CMK (cell line): Measurements from ENCODE around the gene FAM3D.
"Not testable (repeated sequence)": the region's sequence is repeated elsewhere in the genome, so short reads cannot be mapped to it uniquely, and the experiment has no call there.

Source experiments
- DNase-seq: peaks from one replicate; pipeline ENCODE4 v3.0.0-alpha.2; 2010; ENCODE audit warnings: low read depth

Gene FAM3D, protein sequence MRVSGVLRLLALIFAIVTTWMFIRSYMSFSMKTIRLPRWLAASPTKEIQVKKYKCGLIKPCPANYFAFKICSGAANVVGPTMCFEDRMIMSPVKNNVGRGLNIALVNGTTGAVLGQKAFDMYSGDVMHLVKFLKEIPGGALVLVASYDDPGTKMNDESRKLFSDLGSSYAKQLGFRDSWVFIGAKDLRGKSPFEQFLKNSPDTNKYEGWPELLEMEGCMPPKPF

DNA sequence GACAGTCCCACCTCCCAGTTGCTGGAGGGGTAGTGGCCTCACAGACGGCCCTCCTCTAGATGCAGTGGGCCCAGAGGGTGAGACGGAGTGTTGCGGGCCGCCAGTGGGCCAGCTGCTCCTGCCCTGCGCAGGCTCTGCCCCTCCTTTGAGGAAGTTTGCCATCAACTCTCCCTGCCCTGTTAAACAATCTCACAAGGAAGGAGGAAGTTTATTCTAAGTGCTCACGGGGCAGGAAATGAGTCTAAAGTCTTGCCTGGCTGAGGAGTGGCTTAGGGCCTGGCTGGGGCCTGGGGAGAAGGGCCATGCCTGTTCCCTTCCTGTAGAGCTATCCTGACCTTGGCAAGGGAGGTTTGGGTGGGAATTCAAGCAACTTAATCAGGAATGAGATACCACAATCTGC lies at the start of gene FAM3D:
Gene FAM3D, minus strand, starts transcription at position 92 of the 400 bp plus-strand sequence. CDS start 11,211 bp downstream, outside the sequence.
- DNase-seq, result no peak

DNA sequence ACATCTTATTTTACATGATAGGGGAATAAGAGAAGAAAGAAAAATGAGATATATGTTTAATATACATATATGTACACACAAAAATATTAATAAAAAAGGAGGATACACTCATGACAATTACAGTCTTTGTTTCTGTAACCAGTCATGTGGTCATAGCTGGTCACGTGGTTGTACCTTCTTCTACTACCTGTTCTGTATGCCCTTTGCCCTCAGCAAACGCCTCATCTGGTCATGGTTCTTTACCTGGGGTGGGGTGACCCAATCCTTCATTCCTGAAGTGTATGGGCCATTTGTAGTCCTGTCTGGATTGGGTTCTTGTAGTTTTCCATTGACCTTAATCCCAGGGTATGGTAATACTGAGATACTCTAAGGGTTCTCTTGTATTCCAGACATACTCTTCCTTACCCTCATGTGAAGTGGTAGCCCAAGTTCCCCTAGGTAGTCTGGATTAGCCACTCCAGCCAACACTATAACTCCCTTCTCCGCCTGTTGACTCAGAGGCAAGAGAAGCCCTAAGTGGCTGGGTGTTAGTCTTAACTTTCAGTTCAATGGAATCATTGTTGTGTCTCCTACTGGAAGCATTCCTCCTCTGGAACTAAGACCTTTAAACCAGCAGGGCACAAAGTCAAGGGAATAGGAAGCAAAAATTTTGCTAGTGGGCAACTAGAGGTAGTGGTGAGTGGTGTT lies 47.3 kb upstream of the FAM3D start:
- DNase-seq, result no peak

DNA sequence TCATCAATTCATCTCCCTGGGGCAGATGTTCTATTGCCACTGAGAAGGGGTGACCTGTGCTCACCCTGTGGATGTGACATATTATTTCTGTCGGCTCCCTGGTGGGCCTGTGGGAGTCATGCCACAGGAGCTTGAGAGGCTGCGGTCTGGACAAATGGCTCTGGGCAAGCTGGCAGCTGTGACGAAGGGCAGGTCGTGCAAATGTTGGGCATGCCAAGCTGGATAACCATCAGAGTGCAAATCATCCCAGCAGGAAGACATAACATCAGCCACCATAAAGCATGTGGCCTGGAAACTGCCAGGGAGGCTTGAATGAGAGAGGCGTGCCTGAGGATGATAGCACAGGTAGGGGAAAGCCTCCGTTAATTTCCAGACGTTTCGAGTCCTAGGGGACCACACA lies 45.3 kb upstream of the FAM3D start:
- no peak for DNase-seq

DNA sequence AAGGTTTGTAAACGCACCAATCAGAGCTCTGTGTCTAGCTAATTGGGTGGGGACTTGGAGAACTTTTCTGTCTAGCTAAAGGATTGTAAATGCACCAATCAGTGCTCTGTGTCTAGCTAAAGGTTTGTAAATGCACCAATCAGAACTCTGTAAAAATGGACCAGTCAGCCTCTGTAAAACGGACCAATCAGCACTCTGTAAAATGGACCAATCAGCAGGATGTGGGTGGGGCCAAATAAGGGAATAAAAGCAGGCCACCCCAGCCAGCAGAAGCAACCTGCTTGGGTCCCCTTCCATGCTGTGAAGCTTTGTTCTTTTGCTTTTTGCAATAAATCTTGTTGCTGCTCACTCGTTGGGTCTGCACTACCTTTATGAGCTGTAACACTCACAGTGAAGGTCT lies 42.4 kb upstream of the FAM3D start:
- DNase-seq, result not testable (repeated sequence)

DNA sequence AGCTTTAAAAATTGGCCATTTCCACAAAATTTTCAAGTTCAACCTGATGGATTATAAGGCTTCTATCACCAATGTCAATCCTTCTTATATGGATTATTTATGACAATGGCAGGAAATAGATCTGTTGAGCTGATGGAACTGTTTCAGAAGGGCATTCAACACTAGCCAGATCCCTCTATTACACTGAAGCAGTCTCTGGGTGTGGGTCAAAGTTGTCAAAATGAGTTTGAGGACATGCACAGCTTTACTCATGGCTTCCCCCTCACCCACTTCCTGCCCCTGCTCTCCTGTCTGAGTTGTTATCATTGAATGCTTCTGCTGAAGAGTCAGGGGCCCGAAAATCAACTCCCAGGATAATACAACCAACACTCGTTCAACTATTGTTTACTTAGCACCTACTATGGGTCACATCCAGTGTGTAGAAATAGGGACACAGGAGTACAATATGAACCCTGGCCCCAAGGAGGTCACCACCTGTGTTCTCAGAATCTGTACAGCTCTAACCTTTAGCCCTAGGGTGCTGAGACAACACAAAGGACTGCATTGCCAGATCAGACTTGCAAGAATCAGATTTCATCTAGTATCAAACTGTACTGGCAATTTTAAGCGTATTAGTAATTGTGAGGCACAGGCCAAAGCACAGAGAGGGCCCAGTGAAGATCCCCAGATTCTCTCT lies 41.7 kb upstream of the FAM3D start:
- no peak for DNase-seq

DNA sequence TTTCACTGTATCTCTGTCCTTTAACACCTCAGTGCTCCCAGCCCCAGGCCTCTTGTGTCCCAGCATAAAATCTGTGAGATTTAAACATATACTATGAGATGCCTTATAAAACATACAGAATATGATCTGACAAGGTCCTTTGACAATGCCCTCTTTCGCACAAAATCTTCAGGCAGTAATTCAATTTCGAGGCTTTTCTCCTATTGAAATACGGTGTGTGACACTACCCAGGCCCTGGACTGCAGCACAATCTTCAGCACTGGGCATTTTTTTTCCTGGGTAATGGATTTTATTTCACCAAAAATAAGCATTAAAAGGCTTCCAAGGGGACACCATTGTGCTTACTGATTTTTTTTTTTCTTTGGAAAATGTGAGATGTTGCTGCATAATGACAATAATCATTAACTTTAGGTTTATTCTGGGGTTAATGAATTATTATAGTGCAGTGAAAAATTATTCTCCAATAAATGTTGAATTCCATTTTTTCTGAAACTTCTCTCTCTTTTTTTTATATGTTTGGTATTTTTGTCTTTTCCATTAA lies 40.9 kb upstream of the FAM3D start:
- no peak for DNase-seq

DNA sequence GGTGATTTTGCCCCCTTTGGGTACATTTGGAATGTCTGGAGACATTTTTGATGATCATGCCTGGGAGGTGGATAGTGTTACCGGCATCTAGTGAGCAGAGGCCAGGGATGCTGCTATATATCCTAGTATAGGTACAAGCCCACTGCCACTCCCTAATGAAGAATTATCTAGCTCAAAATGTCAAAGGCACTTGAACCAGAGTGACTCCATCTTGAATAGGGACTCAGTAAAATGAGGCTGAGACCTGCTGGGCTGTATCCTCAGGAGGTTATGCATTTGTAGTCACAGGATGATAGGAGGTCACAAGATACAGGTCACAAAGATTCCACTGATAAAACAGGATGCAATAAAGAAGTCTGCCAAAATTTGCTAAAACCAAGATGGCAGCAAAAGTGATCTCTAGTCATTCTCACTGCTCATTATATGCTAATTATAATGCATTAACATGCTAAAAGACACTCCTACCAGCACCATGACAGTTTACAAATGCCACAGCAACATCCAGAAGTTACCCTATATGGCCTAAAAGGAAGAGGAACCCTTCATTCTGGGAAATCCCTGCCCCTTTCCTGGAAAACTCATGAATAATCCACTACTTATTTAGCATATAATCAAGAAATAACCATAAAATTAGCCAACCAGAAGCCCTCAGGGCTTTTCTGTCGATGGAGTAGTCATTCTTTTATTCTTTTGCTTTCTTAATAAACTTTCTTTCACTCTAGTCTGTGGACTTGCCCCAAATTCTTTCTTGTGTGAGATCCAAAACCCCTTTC lies 40.0 kb upstream of the FAM3D start:
- DNase-seq, result no peak

DNA sequence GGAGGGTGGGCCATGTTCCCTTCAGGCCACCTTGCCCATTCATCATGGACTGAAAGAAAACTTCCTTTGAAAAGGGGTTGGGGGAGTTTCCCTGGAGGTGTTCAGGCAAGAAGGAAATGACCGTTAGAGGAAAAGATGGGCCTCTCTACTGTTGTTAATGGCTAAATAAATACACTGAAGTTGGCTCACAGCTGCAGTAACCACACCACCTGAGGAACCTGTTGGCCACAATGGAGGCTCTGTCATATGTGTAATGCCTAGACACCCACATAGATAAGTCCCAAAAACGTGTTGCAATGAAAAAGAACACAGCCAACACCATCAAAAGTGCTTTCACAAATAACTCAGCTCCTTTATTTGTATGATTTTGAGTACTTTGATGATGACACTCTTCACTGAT lies 38.2 kb upstream of the FAM3D start:
- DNase-seq, result no peak

DNA sequence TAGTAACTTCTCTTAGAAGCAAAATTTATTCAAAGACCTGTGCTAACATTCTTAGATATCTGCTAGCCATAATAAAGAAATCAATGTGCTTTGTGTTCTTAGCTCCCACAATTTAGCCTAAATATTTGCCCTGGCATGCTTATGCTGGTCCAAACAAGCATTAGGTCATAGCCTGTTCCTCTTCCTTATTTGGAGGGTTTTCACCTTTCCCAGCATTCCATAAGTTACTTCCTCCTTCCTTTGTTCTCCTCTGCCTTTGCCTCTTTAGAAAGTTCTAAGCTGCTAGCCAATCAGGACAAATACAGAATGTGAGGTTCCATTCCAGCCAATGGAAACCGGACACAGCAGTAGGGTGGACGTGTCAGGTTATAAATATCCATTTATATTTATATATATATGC lies 37.7 kb upstream of the FAM3D start:
- DNase-seq, result not testable (repeated sequence)

DNA sequence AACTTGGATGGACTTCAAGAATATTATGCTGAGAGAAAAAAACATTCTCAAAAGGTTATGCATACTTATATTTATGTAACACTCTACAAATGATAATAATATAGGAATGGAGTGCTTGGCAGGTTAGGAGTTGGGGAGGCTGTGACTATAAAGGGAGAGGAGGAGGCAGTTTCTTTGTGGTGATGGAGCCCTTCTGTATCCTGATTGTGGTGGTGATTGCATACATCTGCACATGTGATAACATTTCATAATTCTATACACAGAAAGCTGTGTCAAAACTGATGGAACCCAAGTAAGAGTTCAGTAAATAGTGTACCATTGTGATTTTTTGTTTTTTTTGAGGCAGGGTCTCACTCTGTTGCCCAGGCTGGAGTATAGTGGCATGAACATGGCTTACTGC lies 31.7 kb upstream of the FAM3D start:
- no peak for DNase-seq

DNA sequence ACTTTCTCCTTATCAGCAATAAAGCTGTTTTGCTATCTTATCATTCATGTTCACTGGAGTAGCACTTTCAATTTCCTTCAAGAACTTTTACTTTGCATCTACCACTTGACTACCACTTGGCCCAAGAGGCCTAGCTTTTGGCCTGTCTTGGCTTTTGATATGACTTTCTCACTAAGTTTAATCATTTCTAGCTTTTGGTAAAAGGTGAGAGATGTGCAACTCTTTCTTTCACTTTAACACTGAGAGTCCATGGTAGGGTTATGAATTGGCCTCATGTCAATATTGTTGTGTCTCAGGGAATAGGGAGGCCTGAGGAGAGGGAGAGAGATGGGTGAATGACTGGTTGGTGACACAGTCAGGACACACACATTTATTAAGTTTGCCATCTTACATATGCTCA lies 31.0 kb upstream of the FAM3D start:
- DNase-seq, result no peak

DNA sequence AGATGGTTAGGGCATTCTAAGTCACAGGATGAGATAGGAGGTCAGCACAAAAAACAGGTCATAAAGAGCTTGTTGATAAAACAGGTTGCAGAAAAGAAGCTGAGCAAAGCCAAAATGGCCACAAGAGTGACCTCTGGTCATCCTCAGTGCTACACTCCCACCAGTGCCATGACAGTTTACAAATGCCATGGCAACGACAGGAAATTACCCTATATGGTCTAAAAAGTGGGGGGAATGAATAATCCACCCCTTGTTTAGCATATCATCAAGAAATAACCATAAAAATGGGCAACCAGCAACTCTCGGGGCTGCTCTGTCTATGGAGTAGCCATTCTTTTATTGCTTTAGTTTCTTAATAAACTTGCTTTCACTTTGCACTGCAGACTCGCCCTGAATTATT lies 30.2 kb upstream of the FAM3D start:
- DNase-seq, result not testable (repeated sequence)

DNA sequence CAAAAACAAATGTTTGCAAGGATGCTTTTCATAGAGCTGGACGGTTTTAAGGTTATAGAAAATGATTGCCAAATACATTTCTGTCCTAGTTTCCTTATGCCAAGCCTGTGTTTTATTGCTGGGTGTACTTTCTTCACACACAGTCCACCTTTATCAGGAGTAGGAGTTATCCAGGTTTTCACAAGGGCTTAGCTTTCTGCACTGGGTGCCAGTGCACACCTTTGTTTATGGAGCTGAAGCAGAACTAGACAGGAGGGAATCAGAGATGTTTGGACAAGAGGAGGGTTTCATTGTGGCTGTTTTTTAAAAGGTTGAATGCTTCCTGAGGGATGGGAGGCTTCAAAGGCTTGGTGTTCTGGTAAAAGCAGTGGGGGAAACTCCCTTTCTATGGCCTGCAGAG lies 29.5 kb upstream of the FAM3D start:
- DNase-seq, result no peak

DNA sequence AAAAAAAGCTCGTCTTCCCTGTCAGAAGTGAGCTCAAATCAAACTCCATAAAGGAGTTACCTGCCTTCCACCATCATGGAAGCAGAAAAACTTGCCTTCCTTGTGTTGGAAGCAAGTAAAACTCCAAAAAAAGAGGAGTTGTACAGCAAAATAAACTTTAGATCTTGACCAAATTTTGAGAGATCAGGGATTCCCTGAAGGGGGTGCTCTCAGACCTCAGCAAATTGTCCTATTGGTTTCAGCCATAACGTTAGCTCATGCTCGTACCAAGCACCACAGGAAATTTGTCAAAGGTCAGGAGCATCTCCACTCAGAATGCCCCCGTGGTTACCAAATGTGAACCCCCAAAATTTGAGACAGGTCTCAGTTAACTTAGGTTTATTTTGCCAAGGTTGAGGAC lies 28.7 kb upstream of the FAM3D start:
- DNase-seq, result not testable (repeated sequence)

DNA sequence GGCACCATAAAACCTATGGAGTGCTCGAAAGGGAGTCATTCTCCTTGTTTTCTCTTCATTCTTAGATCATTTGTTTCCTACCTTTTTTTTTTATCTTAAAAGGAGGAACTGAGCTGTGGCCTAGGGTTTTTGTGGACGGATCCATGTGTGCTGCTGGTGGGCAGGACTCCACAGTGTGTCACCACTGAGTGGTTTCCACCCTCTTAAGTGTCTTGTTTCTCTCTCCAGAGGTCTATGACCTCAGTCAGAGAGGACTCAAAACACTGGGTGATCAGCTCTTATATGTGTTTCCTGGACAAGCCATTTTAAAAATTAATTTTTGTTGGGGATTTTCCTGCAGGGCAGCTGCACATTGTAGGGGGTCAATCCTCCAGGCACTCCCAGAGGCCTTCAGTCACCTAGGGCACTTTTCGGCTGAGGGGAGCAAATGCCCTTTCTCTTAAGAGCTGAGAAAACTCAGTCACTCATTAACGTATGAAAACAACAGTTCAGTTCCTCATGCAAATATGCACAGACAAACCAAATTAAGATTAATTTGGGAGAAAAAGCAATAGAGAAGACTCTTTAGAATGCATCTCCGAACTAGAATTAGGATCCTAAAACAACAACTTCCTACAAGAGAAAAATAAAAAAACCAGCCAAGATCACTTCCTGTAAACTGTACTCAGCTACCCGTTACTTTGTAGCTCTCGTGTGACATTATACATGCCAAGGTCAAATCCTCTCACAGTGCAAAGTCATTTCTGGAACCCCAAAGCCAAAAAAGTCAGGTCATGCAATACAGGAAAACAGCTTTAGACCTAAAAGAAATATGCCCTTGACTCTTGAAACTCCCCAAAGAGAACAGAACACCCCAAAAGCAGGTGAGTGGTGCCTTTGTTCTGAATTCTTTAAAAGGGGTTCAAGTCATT lies 27.6 kb upstream of the FAM3D start:
- no peak for DNase-seq

DNA sequence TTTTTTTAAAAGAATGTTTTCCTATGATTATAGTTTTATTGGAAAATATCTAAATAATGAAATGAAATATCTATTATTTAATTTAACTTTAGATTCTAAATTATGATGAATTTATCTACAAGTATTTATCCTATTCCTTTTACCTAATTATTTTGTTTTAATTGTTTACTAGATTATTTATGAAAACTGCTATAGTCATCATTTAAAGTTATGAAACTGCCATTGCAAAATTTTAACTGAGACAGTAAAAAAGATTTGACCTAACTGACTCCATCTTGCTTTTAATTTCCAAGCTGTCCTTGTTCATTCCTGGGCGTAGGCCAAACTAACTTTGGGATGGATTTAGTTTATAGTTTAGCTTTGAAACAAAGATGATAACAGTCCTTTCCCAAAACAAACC lies 25.9 kb upstream of the FAM3D start:
- no peak for DNase-seq

DNA sequence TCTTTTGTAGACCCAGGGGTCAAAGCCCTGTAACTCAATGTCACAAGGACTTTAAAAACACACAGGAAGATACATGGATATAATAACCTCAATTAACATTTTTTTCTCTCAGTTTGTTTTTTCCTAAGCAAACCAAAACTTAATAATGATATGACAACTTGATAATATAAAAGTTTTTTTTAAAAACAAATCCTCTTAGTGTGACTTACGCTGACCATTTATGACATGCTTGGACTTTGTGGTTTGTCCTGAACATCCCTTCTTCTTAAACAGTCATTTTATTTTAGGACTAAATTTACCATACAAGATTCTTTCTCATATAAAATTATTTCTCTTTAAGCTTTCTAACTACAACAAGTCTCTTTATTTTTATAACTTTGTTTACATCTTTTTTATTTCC lies 25.4 kb upstream of the FAM3D start:
- peak; percentile 52 for DNase-seq

DNA sequence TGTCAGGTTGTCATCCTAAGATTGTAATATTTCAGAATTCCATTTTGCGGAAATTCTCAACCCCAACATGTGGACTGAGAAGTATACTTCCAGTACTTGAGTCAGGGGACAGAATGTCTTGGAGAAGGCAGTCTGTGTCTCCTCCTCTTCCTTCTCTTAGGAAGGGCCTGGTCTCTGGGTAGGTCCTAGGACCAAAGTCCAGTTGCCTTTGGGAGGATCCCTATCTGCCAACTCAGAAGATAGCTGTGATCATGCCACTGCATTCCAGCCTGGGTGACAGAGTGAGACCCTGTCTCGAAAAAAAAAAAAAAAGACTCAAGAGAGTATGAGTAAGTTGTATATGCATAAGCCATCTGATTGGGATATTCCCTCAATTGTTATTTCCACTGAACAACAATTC lies 23.9 kb upstream of the FAM3D start:
- no peak for DNase-seq

DNA sequence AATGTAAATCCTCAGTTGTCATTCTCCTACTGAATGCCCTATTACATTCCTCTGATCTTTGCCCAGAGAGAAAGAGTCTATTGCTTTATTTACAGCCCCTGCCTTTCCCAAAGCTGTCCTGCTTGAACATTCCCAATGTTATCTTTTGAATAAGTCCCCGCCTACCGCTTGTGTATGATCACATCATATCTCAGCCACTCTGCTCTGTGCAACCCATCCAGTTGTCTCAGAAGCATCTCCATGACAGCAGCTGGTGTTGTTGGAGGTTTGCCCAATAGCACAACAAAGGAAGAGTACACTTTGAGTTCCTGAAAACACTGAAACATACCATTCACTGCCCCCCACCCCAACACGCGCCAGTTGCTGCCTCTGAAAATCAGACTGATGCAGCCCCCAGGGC lies 22.0 kb upstream of the FAM3D start:
- no peak for DNase-seq

DNA sequence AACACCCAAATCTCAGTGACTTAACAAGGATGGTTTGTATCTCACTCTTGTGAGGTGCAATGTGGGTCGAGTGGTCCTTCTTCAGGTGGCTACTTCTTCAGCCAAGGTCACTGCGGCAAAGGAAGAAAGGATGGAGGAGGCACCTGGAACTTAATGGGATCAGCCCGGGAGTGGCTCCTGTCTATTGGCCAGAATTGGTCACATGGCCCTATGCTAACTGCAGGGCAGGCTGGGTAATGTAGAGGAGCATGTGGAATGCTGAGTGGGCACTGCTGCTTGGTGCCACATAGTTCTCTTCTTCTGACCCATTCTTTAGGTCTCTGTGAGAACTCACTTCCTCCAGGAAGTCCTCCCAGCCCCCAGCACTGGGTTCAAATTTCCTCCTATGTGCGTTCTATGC lies 20.3 kb upstream of the FAM3D start:
- no peak for DNase-seq

DNA sequence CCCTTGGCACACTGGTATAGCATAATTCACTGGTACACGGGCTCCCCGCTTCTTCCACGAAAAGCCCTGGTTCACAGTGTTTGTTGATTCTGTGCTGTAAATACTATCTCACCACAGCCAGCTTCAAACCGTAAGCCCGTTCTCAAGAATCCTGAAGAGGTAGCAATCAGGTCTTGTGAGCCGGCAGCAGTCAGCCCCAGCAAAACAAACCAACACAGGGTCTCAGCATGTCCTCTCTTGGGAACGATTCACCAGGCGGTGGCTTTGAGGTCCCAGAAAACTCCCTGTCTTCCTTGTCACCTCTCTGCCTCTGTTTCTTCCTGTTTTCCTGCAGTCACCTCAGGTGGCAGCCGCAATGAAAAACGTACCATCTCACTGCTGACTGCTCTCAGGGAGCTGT lies 19.1 kb upstream of the FAM3D start:
- DNase-seq, result no peak
